B cell (primary cell): Measurements from ENCODE around the gene MYCBP2. TPM values are rescaled to one million over a fixed set of nuclear protein-coding genes. Genes with fewer than 3 reads are reported as not detected.
"Not testable (repeated sequence)": the region's sequence is repeated elsewhere in the genome, so short reads cannot be mapped to it uniquely, and the experiment has no call there.

ENCODE experiments used
- ATAC-seq: fragments of 200-7000 bp; cut with Tn5 transposase; one replicate; pipeline ENCODE4 v1.10.0; 2021; ENCODE audit warnings: low read depth, mild to moderate bottlenecking, moderate number of reproducible peaks, moderate library complexity
- CTCF ChIA-PET: fragments of 350-600 bp; sonication (Branson Sonifier 250); formaldehyde crosslinking; loops from one replicate; lab custom pipeline; 2021; ENCODE audit warnings: antibody characterized with exemption, inconsistent platforms; lab: Charles Lee
- POLR2A ChIA-PET: fragments of 350-600 bp; sonication (Branson Sonifier 250); formaldehyde crosslinking; loops from one replicate; lab custom pipeline; 2021; ENCODE audit warnings: antibody characterized with exemption; lab: Charles Lee
- DNase-seq: peaks from one replicate; pipeline ENCODE4 v3.0.0; 2013
- H2AFZ ChIP-seq: 2 replicates; pipeline ENCODE4 v1.6.1; 2012; ENCODE audit warnings: mild to moderate bottlenecking, low read depth, low read length; ENCODE audit not compliant: insufficient read depth, poor library complexity, severe bottlenecking
- H3K27ac ChIP-seq, 2 donors: 1 replicate in 1 of 2; 2 replicates in 1 of 2; pipeline ENCODE4 v1.5.1; 2012 to 2013; ENCODE audit warnings: low read length in 2 of 2, mild to moderate bottlenecking in 2 of 2, moderate library complexity in 1 of 2
- H3K27me3 ChIP-seq, 4 experiments: fragments of 200-600 bp in 1 of 4; sonication (generic) in 1 of 4; replicated peaks in 1 of 4; 1 replicate in 2 of 4; 2 replicates in 2 of 4; pipeline versions ENCODE4 v1.6.1 to v1.7.0; 2013 to 2016; ENCODE audit warnings: low read length in 3 of 4, mild to moderate bottlenecking in 2 of 4, mixed read lengths in 1 of 4, moderate library complexity in 1 of 4; ENCODE audit not compliant: insufficient read depth in 4 of 4, control insufficient read depth in 3 of 4; ENCODE audit errors: control extremely low read depth in 1 of 4
- H3K36me3 ChIP-seq, 2 experiments: replicated peaks in 1 of 2; 1 replicate in 1 of 2; 2 replicates in 1 of 2; pipeline versions ENCODE4 v1.6.1 to v1.7.1; 2013; ENCODE audit warnings: low read length in 1 of 2; ENCODE audit not compliant: insufficient read depth in 2 of 2, control insufficient read depth in 1 of 2; ENCODE audit errors: control extremely low read depth in 1 of 2, extremely low read depth in 1 of 2
- H3K4me1 ChIP-seq, 2 donors: fragments of 200-600 bp in 1 of 2; sonication (generic) in 1 of 2; 1 replicate in 1 of 2; 2 replicates in 1 of 2; pipeline versions ENCODE4 v1.5.1 to v1.6.1; 2013 to 2017; ENCODE audit warnings: low read length in 2 of 2; ENCODE audit not compliant: control insufficient read depth in 2 of 2, insufficient read depth in 2 of 2
- H3K4me2 ChIP-seq: replicated peaks from 2 replicates; pipeline ENCODE3; 2012; ENCODE audit warnings: mild to moderate bottlenecking, low read depth, low read length; ENCODE audit not compliant: poor library complexity, severe bottlenecking
- H3K4me3 ChIP-seq, 5 experiments: fragments of 200-600 bp in 1 of 5; sonication (generic) in 1 of 5; 1 replicate in 3 of 5; 2 replicates in 2 of 5; pipeline versions ENCODE4 v1.5.1 to v1.7.0; 2011 to 2016; ENCODE audit warnings: low read length in 4 of 5, mild to moderate bottlenecking in 4 of 5, low read depth in 2 of 5, control low read depth in 1 of 5, moderate library complexity in 1 of 5; ENCODE audit not compliant: insufficient read depth in 1 of 5; ENCODE audit errors: control extremely low read depth in 1 of 5, extremely low read depth in 1 of 5
- H3K79me2 ChIP-seq: fragments of 200-600 bp; sonication (generic); one replicate; pipeline ENCODE4 v1.6.0; 2016; ENCODE audit warnings: low read length; ENCODE audit not compliant: control insufficient read depth, insufficient read depth
- H3K9ac ChIP-seq: fragments of 200-600 bp; sonication (generic); 2 replicates; pipeline ENCODE4 v1.6.1; 2017; ENCODE audit warnings: mild to moderate bottlenecking, low read length, moderate library complexity
- H3K9me3 ChIP-seq, 3 donors: one replicate each; pipeline versions ENCODE4 v1.6.1 to v1.7.1; 2013; ENCODE audit warnings: low read length in 2 of 3; ENCODE audit not compliant: control insufficient read depth in 2 of 3, insufficient read depth in 1 of 3; ENCODE audit errors: control extremely low read depth in 1 of 3
- H4K20me1 ChIP-seq: 2 replicates; pipeline ENCODE4 v1.6.0; 2012; ENCODE audit warnings: mild to moderate bottlenecking, low read length; ENCODE audit not compliant: insufficient read depth, control insufficient read depth, poor library complexity, severe bottlenecking
- H3K27ac Mint-ChIP-seq: one replicate; pipeline ENCODE4 v1.8.0; 2021; ENCODE audit warnings: mixed read lengths
- H3K27me3 Mint-ChIP-seq: one replicate; pipeline ENCODE4 v1.8.0; 2021; ENCODE audit warnings: mixed read lengths
- H3K4me1 Mint-ChIP-seq: one replicate; pipeline ENCODE4 v1.8.0; 2021; ENCODE audit warnings: mixed read lengths
- H3K4me3 Mint-ChIP-seq: one replicate; pipeline ENCODE4 v1.8.0; 2021; ENCODE audit warnings: mixed read lengths
- H3K9me3 Mint-ChIP-seq: one replicate; pipeline ENCODE4 v1.8.0; 2022; ENCODE audit warnings: mixed read lengths; ENCODE audit not compliant: insufficient read depth
- EZH2 ChIP-seq: IDR thresholded peaks from 2 replicates; pipeline ENCODE4 v1.6.1; 2012; ENCODE audit warnings: borderline replicate concordance, low read depth, mild to moderate bottlenecking, moderate library complexity, low read length; ENCODE audit not compliant: insufficient read depth, poor library complexity, severe bottlenecking
- WGBS: methylation state at CpG from one replicate; pipeline ENCODE4 v1.1.5; 2013; ENCODE audit warnings: missing lambda C conversion rate; ENCODE audit not compliant: insufficient coverage; 5-methylcytosine and 5-hydroxymethylcytosine counted together
- intact Hi-C: fragments of 100-400 bp; cut with micrococcal nuclease; formaldehyde crosslinking; loops from one replicate; pipeline ENCODE4 v1.10.0; 2022
- polyA plus RNA-seq: library from polyadenylated mRNA; depleted of rRNA; stranded (reverse); fragments of >200 nt; gene quantifications from 2 replicates; pipeline ENCODE4 v1.2.3, GENCODE V29; 2012
- total RNA-seq, 2 donors: library from RNA; stranded (reverse); fragments of 120-200 nt in 1 of 2; gene quantifications; 1 replicate in 1 of 2; 2 replicates in 1 of 2; pipeline versions ENCODE4 v1.2.3 to v1.2.4, GENCODE V29; 2013 to 2022
- TF ChIP-seq, protein P1 (sequence below): fragments of 200-600 bp; IDR thresholded peaks from one replicate; pipeline ENCODE4 v1.8.0; 2022; ENCODE audit warnings: antibody characterized with exemption, mild to moderate bottlenecking

MYCBP2 gene
- total and polyA plus RNA-seq, 2 donors (not counting 1 experiment from before 2014, with no cell fraction given) = 84.0 to 237 TPM

DNA sequence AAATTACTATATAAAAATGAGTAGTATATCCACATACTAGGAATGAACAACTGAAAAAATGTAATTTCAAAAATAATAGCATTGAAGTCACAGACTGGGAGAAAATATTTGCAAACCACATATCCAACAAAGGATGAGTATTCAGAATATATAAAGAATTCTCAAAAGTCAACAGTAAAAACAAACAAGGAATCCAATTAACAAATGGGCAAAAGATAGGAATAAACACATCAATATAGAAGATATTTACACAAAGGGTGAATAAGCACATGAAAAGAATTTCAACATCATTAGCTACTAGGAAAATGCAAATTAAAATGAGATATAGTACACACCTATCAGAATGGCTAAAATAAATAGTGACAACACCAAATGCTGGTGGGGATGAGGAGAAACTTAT is 37.0 kb downstream of the MYCBP2 start:
- H3K27me3 ChIP-seq = no peaks in the 10 kb centered on the region
- H2AFZ ChIP-seq = no peak overlapping the region
- ATAC-seq = no peak
- no peaks in the 10 kb centered on the region for H3K9me3 ChIP-seq
- ChIA-PET POLR2A (no interaction called here), CTCF (interaction anchor here (1.0 to 1.5 kb wide), 2 partner anchors 15 to 35 kb away, joined by 3 to 4 read pairs; no protein-coding TSS in a partner anchor)
- Mint-ChIP-seq H3K4me3 (no peak overlapping the region), H3K27ac (peak overlapping the region; percentile 34), H3K9me3 (no peaks in the 10 kb centered on the region), H3K27me3 (no peaks in the 10 kb centered on the region), H3K4me1 (peaks cover 32% of the 10 kb centered on the region)
- peaks cover 79% of the 10 kb centered on the region for H3K79me2 ChIP-seq
- peaks cover 4% of the 10 kb centered on the region for H4K20me1 ChIP-seq
- intact Hi-C loops = no loop called here
- TF ChIP-seq EZH2 = no peak
- TF ChIP-seq, protein P1, sequence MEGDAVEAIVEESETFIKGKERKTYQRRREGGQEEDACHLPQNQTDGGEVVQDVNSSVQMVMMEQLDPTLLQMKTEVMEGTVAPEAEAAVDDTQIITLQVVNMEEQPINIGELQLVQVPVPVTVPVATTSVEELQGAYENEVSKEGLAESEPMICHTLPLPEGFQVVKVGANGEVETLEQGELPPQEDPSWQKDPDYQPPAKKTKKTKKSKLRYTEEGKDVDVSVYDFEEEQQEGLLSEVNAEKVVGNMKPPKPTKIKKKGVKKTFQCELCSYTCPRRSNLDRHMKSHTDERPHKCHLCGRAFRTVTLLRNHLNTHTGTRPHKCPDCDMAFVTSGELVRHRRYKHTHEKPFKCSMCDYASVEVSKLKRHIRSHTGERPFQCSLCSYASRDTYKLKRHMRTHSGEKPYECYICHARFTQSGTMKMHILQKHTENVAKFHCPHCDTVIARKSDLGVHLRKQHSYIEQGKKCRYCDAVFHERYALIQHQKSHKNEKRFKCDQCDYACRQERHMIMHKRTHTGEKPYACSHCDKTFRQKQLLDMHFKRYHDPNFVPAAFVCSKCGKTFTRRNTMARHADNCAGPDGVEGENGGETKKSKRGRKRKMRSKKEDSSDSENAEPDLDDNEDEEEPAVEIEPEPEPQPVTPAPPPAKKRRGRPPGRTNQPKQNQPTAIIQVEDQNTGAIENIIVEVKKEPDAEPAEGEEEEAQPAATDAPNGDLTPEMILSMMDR = no peak
- no peaks in the 10 kb centered on the region for H3K4me1 ChIP-seq
- H3K36me3 ChIP-seq = peaks cover 15 to 49% of the 10 kb centered on the region in 2 experiments
- H3K27ac ChIP-seq = no peak overlapping the region
- H3K4me2 ChIP-seq = no peak overlapping the region
- DNase-seq = no peak
- H3K4me3 ChIP-seq = no peak overlapping the region
- no peak overlapping the region for H3K9ac ChIP-seq

DNA sequence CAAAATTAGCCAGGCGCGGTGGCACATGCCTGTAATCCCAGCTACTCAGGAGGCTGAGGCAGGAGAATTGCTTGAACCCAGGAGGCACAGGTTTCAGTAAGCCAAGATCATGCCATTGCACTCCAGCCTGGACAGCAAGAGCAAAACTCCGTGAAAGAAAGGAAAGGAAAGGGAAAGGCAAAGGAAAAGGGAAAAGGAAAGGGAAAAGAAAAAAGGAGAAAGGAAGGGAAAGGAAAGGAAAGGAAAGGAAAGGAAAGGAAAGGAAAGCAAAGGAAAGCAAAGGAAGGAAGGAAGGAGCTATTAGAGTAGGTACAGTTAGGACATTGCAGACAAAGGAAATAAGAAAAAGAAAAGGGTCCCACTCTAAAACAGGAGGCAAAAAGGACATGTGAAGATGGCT is 41.3 kb downstream of the MYCBP2 start:
- H4K20me1 ChIP-seq, H2AFZ ChIP-seq, H3K4me1 ChIP-seq, H3K4me2 ChIP-seq, H3K9me3 Mint-ChIP-seq, H3K27ac Mint-ChIP-seq, H3K9me3 ChIP-seq, H3K4me3 ChIP-seq, DNase-seq, H3K9ac ChIP-seq, H3K4me3 Mint-ChIP-seq, intact Hi-C loops, H3K27me3 Mint-ChIP-seq, H3K27me3 ChIP-seq, POLR2A ChIA-PET, ATAC-seq: not testable (repeated sequence)
- H3K27ac ChIP-seq = peak overlapping the region in 1 of 2 donors; percentile 25
- peaks cover 20 to 42% of the 10 kb centered on the region in 2 experiments for H3K36me3 ChIP-seq
- 89% methylated on average over 3 of the region's 3 CpGs for WGBS
- CTCF ChIA-PET = interaction anchor here (1.2 to 3.1 kb wide), 3 partner anchors 10 to 192 kb away, joined by 3 to 16 read pairs (median 7); partner anchors contain the start of gene MYCBP2
- peaks cover 65% of the 10 kb centered on the region for H3K79me2 ChIP-seq
- peaks cover 13% of the 10 kb centered on the region for H3K4me1 Mint-ChIP-seq
